Measurements from ENCODE around the gene DCXR. TPM values are rescaled to one million over a fixed set of nuclear protein-coding genes. Genes with fewer than 3 reads are reported as not detected.
"Not testable (repeated sequence)": the region's sequence is repeated elsewhere in the genome, so short reads cannot be mapped to it uniquely, and the experiment has no call there.

The DCXR gene
- total RNA-seq, 1 donor from 2014 or later, result 143 TPM

DNA sequence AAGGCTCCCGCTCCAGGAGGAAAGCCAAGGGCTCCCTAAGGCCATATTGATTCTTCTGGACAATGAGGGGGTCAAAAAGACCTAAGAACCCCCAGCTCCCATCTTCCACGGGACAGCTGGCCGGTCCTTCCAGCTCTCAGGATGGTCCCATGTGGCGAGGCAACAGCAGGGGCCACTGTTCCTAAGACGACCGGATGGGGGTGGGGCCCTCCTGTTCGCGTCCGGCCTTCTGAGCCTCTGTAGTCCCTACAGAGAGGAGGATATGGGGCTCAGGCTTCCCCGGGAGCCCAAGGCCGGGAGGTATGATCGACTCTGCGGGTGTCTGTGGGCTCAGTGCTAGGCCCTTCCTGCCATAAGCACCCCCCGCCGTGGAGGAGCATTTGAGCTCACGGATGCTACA, 6.0 kb upstream of the DCXR start:
- TF ChIP-seq, protein P1, sequence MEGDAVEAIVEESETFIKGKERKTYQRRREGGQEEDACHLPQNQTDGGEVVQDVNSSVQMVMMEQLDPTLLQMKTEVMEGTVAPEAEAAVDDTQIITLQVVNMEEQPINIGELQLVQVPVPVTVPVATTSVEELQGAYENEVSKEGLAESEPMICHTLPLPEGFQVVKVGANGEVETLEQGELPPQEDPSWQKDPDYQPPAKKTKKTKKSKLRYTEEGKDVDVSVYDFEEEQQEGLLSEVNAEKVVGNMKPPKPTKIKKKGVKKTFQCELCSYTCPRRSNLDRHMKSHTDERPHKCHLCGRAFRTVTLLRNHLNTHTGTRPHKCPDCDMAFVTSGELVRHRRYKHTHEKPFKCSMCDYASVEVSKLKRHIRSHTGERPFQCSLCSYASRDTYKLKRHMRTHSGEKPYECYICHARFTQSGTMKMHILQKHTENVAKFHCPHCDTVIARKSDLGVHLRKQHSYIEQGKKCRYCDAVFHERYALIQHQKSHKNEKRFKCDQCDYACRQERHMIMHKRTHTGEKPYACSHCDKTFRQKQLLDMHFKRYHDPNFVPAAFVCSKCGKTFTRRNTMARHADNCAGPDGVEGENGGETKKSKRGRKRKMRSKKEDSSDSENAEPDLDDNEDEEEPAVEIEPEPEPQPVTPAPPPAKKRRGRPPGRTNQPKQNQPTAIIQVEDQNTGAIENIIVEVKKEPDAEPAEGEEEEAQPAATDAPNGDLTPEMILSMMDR (IDR thresholded peaks at IDR 0.05), result no peak
- Histone ChIP-seq H3K4me3 (no peak overlapping the region), H3K27ac (no peak overlapping the region), H3K9me3 (no peaks in the 10 kb centered on the region), H3K4me1 (no peaks in the 10 kb centered on the region), H3K27me3 (no peaks in the 10 kb centered on the region), H3K36me3 (peaks cover 2% of the 10 kb centered on the region)
- ATAC-seq, result no peak
- no peak for DNase-seq
- intact Hi-C loops (cut with DNase I), result no loop called here

DNA sequence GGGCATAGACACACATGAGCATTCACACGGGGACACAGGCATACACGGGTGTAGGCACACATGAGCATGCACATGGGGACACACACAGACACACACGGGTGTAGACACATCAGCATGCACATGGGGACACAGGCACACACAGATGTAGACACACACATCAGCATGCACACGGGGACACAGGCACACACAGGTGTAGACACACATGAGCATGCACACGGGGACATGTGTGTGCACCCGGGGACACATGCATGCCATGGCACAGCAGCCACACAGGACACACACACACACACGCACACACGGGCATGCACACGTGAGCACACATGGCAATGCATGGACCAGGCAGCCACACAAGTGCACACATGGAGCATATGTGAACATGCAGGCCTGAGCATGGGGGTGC, 5.2 kb upstream of the DCXR start:
- Histone ChIP-seq H3K4me3 (no peak overlapping the region), H3K4me1 (peaks cover 5% of the 10 kb centered on the region), H3K27ac (no peak overlapping the region), H3K27me3 (no peaks in the 10 kb centered on the region), H3K9me3 (no peaks in the 10 kb centered on the region), H3K36me3 (no peaks in the 10 kb centered on the region)
- DNase-seq (no peak), ATAC-seq (no peak)
- TF ChIP-seq, protein P1 (IDR thresholded peaks at IDR 0.05), result no peak
- intact Hi-C loops (cut with DNase I), result no loop called here

DNA sequence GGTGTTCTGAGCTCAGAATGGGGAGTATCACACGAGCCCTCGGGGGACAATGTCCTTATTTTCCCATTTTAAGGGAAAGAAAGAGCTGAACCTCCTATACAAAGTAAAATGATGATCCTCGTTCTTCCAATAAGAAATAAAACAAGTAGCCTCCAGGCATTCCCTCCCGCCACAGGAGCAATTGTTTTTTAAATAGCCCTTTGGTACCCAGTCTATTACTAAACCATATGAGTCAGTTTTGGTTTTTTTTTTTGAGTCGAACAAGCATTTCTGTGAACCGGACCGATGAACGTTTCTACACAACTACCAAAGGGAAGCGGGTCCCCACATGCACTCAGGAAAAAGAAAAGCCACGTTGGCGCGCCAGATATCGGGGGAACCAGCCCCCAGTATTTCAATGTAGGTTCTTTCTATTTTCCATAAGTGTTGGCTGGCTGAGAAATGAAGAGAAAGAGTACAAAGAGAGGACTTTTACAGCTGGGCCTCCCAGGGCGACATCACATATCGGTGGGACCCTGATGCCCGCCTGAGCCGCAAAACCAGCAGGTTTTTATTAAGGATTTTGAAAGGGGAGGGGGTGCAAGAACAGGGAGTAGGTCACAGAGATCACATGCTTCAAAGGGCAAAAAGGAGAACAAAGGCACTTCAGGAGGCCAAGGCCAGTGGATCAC, 3.8 kb upstream of the DCXR start:
- Histone ChIP-seq H3K4me3 (no peak overlapping the region), H3K9me3 (no peaks in the 10 kb centered on the region), H3K27ac (no peak overlapping the region), H3K4me1 (peaks cover 10% of the 10 kb centered on the region), H3K36me3 (no peaks in the 10 kb centered on the region), H3K27me3 (no peaks in the 10 kb centered on the region)
- DNase-seq (no peak), ATAC-seq (no peak)
- intact Hi-C loops (cut with DNase I), result no loop called here
- TF ChIP-seq, protein P1 (IDR thresholded peaks at IDR 0.05), result no peak

DNA sequence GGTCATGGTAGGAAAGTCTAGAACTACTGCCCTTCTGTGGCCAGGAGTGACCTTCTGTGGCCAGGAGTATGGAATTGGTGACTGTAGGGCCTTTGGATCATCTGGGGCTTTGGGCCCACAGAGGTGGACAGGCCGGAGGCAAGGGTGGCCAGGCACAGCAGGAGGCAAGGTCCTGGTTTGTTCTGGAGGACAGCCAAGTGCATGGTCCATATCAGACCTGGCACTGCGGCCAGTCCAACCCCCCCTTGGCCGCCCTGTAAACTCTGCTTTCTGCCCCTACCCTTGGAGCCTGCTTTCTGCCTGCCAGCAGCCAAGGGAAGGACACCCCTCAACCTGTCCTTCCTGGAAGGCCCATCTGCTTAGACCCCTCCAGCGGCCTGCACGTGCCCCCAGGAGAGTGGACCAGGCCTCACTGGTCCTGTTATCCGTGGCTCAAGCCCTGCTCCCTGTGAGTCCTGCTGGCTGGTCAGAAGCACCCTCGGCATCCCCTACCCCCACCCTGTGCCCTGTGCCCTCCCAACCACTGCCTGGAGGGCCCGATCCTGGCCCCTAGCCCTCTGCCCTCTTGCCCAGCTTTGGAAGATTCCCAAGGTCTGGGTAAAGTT, 2.3 kb upstream of the DCXR start:
- peaks cover 13% of the 10 kb centered on the region for H3K4me1 ChIP-seq
- H3K9me3 ChIP-seq, result no peaks in the 10 kb centered on the region
- H3K27ac ChIP-seq, result no peak overlapping the region
- DNase-seq (no peak), ATAC-seq (no peak)
- H3K4me3 ChIP-seq, result no peak overlapping the region
- no peaks in the 10 kb centered on the region for H3K27me3 ChIP-seq
- TF ChIP-seq, protein P1 (IDR thresholded peaks at IDR 0.05), result no peak
- intact Hi-C loops (cut with DNase I), result loop anchor here (10.0 kb wide), 1 partner anchor 295 kb away; the partner anchor contains the start of gene SECTM1
- no peaks in the 10 kb centered on the region for H3K36me3 ChIP-seq

DNA sequence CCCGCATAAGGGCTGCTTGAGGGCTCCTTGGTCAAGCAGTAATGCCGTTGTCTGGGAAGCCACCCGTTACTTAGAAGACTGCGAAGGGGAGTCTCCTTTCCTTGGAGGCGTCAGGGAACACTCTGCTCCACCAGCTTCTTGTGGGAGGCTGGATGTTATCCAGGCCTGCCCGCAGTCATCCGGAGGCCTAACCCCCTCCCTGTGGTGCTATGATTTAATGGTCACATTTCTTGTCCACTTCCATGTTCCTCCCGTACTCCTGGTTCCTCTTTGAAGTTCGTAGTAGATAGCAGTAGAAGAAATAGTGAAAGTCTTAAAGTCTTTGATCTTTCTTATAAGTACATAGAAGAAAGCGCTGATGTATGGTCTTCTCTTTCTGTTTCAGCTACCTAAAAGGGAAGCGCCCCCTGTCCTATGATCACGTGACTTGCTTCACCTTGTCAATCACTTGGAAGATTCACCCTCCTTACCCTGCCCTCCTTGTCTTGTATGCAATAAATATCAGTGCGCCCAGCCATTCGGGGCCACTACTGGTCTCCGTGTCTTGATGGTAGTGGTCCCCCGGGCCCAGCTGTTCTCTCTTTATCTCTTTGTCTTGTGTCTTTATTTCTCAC, 1.4 kb upstream of the DCXR start:
- ATAC-seq, H3K27me3 ChIP-seq, DNase-seq, H3K27ac ChIP-seq, H3K4me3 ChIP-seq, H3K36me3 ChIP-seq, H3K9me3 ChIP-seq: not testable (repeated sequence)
- intact Hi-C loops (cut with DNase I), result loop anchor here (10.0 kb wide), 1 partner anchor 296 kb away; the partner anchor contains the start of gene SECTM1
- peaks cover 13% of the 10 kb centered on the region for H3K4me1 ChIP-seq

DNA sequence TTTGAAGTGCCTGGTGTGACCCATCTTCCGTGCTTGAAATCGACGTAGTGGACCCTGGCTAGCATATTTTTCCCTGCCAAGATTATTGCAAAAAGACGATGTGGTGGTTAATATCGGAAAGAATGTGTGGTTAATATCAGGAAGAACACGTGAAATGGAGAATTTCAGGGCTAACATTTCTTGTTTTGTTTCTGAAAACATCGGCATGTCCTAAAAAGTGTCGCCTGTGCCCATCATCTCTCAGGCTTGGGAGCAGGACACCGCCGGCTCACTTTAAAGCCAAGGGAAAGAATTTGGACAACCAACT, 345 bp upstream of the DCXR start:
- H3K27me3 ChIP-seq, result no peaks in the 10 kb centered on the region
- H3K9me3 ChIP-seq, result no peaks in the 10 kb centered on the region
- TF ChIP-seq, protein P1 (IDR thresholded peaks at IDR 0.05), result no peak
- no peaks in the 10 kb centered on the region for H3K36me3 ChIP-seq
- H3K4me3 ChIP-seq, result peak overlapping the region; percentile 65
- ATAC-seq (no peak), DNase-seq (no peak)
- intact Hi-C loops (cut with DNase I), result loop anchor here (10.0 kb wide), 1 partner anchor 297 kb away; the partner anchor contains the start of gene SECTM1
- peak overlapping the region; percentile 95 for H3K27ac ChIP-seq
- H3K4me1 ChIP-seq, result peaks cover 13% of the 10 kb centered on the region
